GM21447 (cell line): ENCODE data around the gene BTBD17.

Source experiments
- ATAC-seq: cut with Tn5 transposase; IDR thresholded peaks from one replicate; pipeline ENCODE4 v1.9.1; 2021; ENCODE audit not compliant: unreplicated experiment

The BTBD17 gene

GRCh38 chr17:74387365-74388218 lies 25.9 kb upstream of the BTBD17 start:
- no peak for ATAC-seq

- no peak for ATAC-seq
These were observed 24.7 kb upstream of the BTBD17 start for GRCh38 chr17:74386386-74386785.

GRCh38 chr17:74385201-74385600 lies 23.5 kb upstream of the BTBD17 start:
- ATAC-seq, result no peak

- ATAC-seq, result no peak
These were observed 21.5 kb upstream of the BTBD17 start for GRCh38 chr17:74383141-74383540.

GRCh38 chr17:74380959-74381808 lies 19.5 kb upstream of the BTBD17 start:
- ATAC-seq, result no peak

- no peak for ATAC-seq
These were observed 18.7 kb upstream of the BTBD17 start for GRCh38 chr17:74380086-74380958.

- no peak for ATAC-seq
These were observed 17.9 kb upstream of the BTBD17 start for GRCh38 chr17:74379495-74380085.

- ATAC-seq, result no peak
These were observed 13.2 kb upstream of the BTBD17 start for GRCh38 chr17:74374858-74375257.

GRCh38 chr17:74373838-74374606 lies 12.4 kb upstream of the BTBD17 start:
- no peak for ATAC-seq

GRCh38 chr17:74372426-74372825 lies 10.8 kb upstream of the BTBD17 start:
- ATAC-seq, result no peak

- no peak for ATAC-seq
These were observed 10.0 kb upstream of the BTBD17 start for GRCh38 chr17:74371653-74372147.

- ATAC-seq, result no peak
These were observed 8.2 kb upstream of the BTBD17 start for GRCh38 chr17:74369665-74370490.

GRCh38 chr17:74369221-74369620 lies 7.6 kb upstream of the BTBD17 start:
- ATAC-seq, result no peak

GRCh38 chr17:74368341-74369081 lies 6.8 kb upstream of the BTBD17 start:
- ATAC-seq, result no peak

- no peak for ATAC-seq
These were observed 5.5 kb upstream of the BTBD17 start, which contains the start of gene GPR142 for GRCh38 chr17:74367206-74367605. TSS of gene GPR142 (plus strand) at chr17:74367506. CDS start at chr17:74369541, 2,035 bp downstream.

- ATAC-seq, result no peak
These were observed 1.3 kb upstream of the BTBD17 start for GRCh38 chr17:74362810-74363498.

- ATAC-seq, result no peak
These were observed 369 bp upstream of the BTBD17 start for GRCh38 chr17:74362069-74362405.

- ATAC-seq, result no peak
These were observed 804 bp downstream of the BTBD17 start for GRCh38 chr17:74360899-74361229.
